Breast epithelium (tissue), 4 donors: ENCODE results near the gene SS18L1. TPM values are rescaled to one million over a fixed set of nuclear protein-coding genes. Genes with fewer than 3 reads are reported as not detected.

ENCODE experiments used
- DNase-seq, 2 donors: peaks; one replicate each; pipeline ENCODE4 v3.0.0-alpha.2; 2019; ENCODE audit warnings: low spot score in 2 of 2
- H3K27ac ChIP-seq, 2 donors: fragments of 200-600 bp; sonication (generic) in 1 of 2; one replicate each; pipeline ENCODE4 v1.5.1; 2016 to 2019; ENCODE audit warnings: mild to moderate bottlenecking in 1 of 2
- H3K27me3 ChIP-seq, 2 donors: fragments of 200-600 bp; sonication (generic) in 1 of 2; one replicate each; pipeline versions ENCODE4 v1.5.1 to v1.6.0; 2017 to 2019; ENCODE audit warnings: control low read depth in 1 of 2, mild to moderate bottlenecking in 1 of 2
- H3K36me3 ChIP-seq: fragments of 200-600 bp; one replicate; pipeline ENCODE4 v1.5.1; 2019
- H3K4me1 ChIP-seq, 2 donors: fragments of 200-600 bp; sonication (generic); one replicate each; pipeline ENCODE4 v1.5.1; 2016 to 2019; ENCODE audit warnings: control low read depth in 1 of 2
- H3K4me3 ChIP-seq, 3 donors: fragments of 200-600 bp; sonication (generic); 1 replicate in 2 of 3; 2 replicates in 1 of 3; pipeline ENCODE4 v1.5.1; 2016 to 2019; ENCODE audit warnings: mild to moderate bottlenecking in 3 of 3, moderate library complexity in 2 of 3
- H3K9me3 ChIP-seq, 2 donors: fragments of 200-600 bp; sonication (generic) in 1 of 2; one replicate each; pipeline ENCODE4 v1.5.1; 2016 to 2019; ENCODE audit warnings: control low read depth in 1 of 2
- POLR2A ChIP-seq: fragments of 450-650 bp; IDR thresholded peaks from one replicate; pipeline ENCODE4 v1.6.1; 2016; ENCODE audit warnings: antibody characterized with exemption, mild to moderate bottlenecking, moderate library complexity
- POLR2AphosphoS5 ChIP-seq, 3 donors: sonication (generic); formaldehyde crosslinking; IDR thresholded peaks; one replicate each; pipeline ENCODE4 v1.6.1; 2017; ENCODE audit warnings: antibody characterized with exemption in 3 of 3
- intact Hi-C: fragments of 100-400 bp; cut with DNase I; formaldehyde crosslinking; loops from one replicate; pipeline ENCODE4 v1.15.1; 2023; ENCODE audit warnings: low total_unique reads
- total RNA-seq, 3 donors: library from RNA; depleted of rRNA; stranded (reverse); fragments of >200 nt; gene quantifications; one replicate each; pipeline ENCODE4 v1.1.0, GENCODE V29; 2016
- TF ChIP-seq, protein P1 (sequence below), 3 donors: fragments of 450-650 bp; IDR thresholded peaks; one replicate each; pipeline ENCODE4 v1.5.1; 2016 to 2017; ENCODE audit warnings: antibody characterized with exemption in 3 of 3, mild to moderate bottlenecking in 3 of 3, moderate library complexity in 3 of 3

Gene SS18L1
- total RNA-seq, 3 donors from 2014 or later, result 12.5 to 18.4 (median 14.4) TPM

- Histone ChIP-seq H3K4me1 (no peaks in the 10 kb centered on the region), H3K27me3 (no peaks in the 10 kb centered on the region), H3K9me3 (no peaks in the 10 kb centered on the region), H3K36me3 (peaks cover 3% of the 10 kb centered on the region), H3K27ac (peak overlapping the region in 1 of 2 donors; percentile 36), H3K4me3 (no peak overlapping the region)
- intact Hi-C loops, result no loop called here
- TF ChIP-seq, protein P1, sequence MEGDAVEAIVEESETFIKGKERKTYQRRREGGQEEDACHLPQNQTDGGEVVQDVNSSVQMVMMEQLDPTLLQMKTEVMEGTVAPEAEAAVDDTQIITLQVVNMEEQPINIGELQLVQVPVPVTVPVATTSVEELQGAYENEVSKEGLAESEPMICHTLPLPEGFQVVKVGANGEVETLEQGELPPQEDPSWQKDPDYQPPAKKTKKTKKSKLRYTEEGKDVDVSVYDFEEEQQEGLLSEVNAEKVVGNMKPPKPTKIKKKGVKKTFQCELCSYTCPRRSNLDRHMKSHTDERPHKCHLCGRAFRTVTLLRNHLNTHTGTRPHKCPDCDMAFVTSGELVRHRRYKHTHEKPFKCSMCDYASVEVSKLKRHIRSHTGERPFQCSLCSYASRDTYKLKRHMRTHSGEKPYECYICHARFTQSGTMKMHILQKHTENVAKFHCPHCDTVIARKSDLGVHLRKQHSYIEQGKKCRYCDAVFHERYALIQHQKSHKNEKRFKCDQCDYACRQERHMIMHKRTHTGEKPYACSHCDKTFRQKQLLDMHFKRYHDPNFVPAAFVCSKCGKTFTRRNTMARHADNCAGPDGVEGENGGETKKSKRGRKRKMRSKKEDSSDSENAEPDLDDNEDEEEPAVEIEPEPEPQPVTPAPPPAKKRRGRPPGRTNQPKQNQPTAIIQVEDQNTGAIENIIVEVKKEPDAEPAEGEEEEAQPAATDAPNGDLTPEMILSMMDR (IDR thresholded peaks at IDR 0.05), result no peak
- TF ChIP-seq POLR2A (no peak), POLR2AphosphoS5 (IDR thresholded peaks at IDR 0.05) (no peak)
- no peak for DNase-seq
Observed at GRCh38 chr20:62164879-62165761, 21.6 kb downstream of the SS18L1 start.

DNA sequence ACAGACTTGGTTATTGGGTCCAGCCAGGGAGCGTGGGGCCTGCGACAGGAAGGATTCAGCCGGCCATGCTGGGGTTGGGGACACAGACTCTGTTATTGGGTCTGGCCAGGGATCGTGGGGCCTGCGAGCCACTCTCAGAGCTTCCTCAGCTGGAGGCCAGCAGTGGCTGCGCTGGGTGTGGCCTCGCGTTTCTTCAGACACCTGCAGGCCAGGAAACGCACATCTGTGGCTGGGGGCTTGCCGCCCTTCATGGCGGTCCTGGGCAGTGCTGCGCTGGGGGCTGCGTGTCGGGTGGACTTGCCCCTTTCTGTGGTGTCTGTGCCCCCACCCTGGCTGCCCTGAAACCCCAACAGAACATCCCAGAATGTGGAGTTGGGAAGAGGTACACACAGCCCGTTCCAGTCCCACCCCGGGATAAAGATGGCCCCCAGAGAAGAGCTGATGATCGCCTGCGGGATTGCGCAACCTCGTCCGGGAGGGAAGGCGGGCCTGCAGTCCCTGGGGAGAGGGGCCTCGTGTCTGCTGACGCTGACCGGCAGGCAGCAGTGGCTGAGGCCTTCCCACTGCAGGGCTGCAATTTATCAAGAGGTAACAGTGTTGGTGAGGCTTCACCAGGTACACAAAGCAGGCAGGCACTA, 22.3 kb downstream of the SS18L1 start:
- H3K4me3 ChIP-seq, result no peak overlapping the region
- intact Hi-C loops, result no loop called here
- no peak for TF ChIP-seq POLR2A
- TF ChIP-seq, protein P1 (IDR thresholded peaks at IDR 0.05), result no peak
- no peak for TF ChIP-seq POLR2AphosphoS5 (IDR thresholded peaks at IDR 0.05)
- no peak for DNase-seq
- H3K9me3 ChIP-seq, result no peaks in the 10 kb centered on the region
- no peaks in the 10 kb centered on the region for H3K4me1 ChIP-seq
- no peaks in the 10 kb centered on the region for H3K27me3 ChIP-seq
- H3K36me3 ChIP-seq, result peaks cover 3% of the 10 kb centered on the region
- peak overlapping the region in 1 of 2 donors; percentile 36 for H3K27ac ChIP-seq

DNA sequence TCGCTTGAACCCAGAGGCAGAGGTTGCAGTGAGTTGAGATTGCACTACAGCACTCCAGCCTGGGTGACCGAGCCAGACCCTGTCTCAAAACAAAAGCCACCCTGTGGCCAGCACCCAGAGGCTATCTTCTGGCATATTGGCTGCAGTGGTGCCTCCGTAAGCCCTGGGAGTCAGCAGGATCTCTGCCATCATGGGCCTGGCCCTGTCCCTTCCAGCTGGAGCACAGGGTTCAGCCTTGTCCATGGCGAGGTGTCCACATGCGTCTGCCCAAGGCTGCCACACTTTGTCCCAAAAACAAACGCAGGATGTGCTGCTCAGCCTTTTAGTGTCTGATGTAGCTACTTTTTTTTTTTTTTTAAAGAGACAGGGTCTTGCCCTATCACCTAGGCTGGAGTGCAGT, 23.9 kb downstream of the SS18L1 start:
- intact Hi-C loops, result no loop called here
- TF ChIP-seq POLR2A (no peak), POLR2AphosphoS5 (IDR thresholded peaks at IDR 0.05) (no peak)
- TF ChIP-seq, protein P1 (IDR thresholded peaks at IDR 0.05), result no peak
- Histone ChIP-seq H3K9me3 (no peaks in the 10 kb centered on the region), H3K4me3 (no peak overlapping the region), H3K27me3 (no peaks in the 10 kb centered on the region), H3K4me1 (no peaks in the 10 kb centered on the region), H3K36me3 (peaks cover 3% of the 10 kb centered on the region), H3K27ac (no peak overlapping the region)
- DNase-seq, result no peak

DNA sequence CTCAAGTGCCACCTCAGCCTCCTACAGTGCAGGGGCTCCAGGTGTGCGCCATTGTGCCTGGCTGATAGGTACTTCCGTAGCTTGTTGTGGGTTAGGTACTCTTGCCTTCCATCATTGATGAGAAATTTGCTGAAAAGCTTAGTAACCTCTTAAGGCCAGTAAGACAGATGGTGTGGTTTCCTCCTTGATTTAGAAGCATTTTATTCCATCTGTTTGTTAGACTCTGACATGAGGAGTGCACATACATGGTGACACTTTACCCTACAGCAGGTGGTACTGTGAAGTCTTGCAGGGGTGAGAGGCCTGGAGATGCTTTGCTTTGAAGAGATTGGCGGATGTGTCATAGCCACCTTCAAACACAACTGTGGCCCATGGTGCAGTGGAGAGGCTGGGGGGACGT, 24.5 kb downstream of the SS18L1 start:
- H3K36me3 ChIP-seq, result peaks cover 3% of the 10 kb centered on the region
- H3K9me3 ChIP-seq, result no peaks in the 10 kb centered on the region
- no peak overlapping the region for H3K4me3 ChIP-seq
- no peaks in the 10 kb centered on the region for H3K4me1 ChIP-seq
- H3K27me3 ChIP-seq, result no peaks in the 10 kb centered on the region
- TF ChIP-seq POLR2A (no peak), POLR2AphosphoS5 (IDR thresholded peaks at IDR 0.05) (no peak)
- TF ChIP-seq, protein P1 (IDR thresholded peaks at IDR 0.05), result no peak
- no peak overlapping the region for H3K27ac ChIP-seq
- DNase-seq, result no peak
- intact Hi-C loops, result no loop called here

GRCh38 chr20:62168890-62169435, 25.4 kb downstream of the SS18L1 start:
- H3K4me1 ChIP-seq, result no peaks in the 10 kb centered on the region
- intact Hi-C loops, result no loop called here
- TF ChIP-seq POLR2AphosphoS5 (IDR thresholded peaks at IDR 0.05) (no peak), POLR2A (no peak)
- TF ChIP-seq, protein P1 (IDR thresholded peaks at IDR 0.05), result no peak
- no peaks in the 10 kb centered on the region for H3K9me3 ChIP-seq
- no peak overlapping the region for H3K27ac ChIP-seq
- H3K4me3 ChIP-seq, result no peak overlapping the region
- peaks cover 3% of the 10 kb centered on the region for H3K36me3 ChIP-seq
- no peak for DNase-seq
- H3K27me3 ChIP-seq, result no peaks in the 10 kb centered on the region
